ENCODE data around the gene TRMT44.

- no peak for TF ChIP-seq SNAI2 (CRISPR knock-in tag; IDR thresholded peaks at IDR 0.05)
- no peak for TF ChIP-seq ZNF70 (CRISPR knock-in tag; IDR thresholded peaks at IDR 0.05)
- TF ChIP-seq, protein P1, sequence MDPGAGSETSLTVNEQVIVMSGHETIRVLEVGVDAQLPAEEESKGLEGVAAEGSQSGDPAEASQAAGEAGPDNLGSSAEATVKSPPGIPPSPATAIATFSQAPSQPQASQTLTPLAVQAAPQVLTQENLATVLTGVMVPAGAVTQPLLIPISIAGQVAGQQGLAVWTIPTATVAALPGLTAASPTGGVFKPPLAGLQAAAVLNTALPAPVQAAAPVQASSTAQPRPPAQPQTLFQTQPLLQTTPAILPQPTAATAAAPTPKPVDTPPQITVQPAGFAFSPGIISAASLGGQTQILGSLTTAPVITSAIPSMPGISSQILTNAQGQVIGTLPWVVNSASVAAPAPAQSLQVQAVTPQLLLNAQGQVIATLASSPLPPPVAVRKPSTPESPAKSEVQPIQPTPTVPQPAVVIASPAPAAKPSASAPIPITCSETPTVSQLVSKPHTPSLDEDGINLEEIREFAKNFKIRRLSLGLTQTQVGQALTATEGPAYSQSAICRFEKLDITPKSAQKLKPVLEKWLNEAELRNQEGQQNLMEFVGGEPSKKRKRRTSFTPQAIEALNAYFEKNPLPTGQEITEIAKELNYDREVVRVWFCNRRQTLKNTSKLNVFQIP (CRISPR knock-in tag; IDR thresholded peaks at IDR 0.05; ENCODE audit: borderline replicate concordance, low read depth): no peak
- TF ChIP-seq TSHZ2 (CRISPR knock-in tag; IDR thresholded peaks at IDR 0.05): no peak
- TF ChIP-seq RARB (CRISPR knock-in tag; IDR thresholded peaks at IDR 0.05): no peak
- no peak for TF ChIP-seq ZNF565 (CRISPR knock-in tag; conservative IDR thresholded peaks at IDR 0.05; ENCODE audit: low read depth)
- TF ChIP-seq ESRRG (CRISPR knock-in tag; IDR thresholded peaks at IDR 0.05): no peak
These were observed 39.6 kb downstream of the TRMT44 start for GRCh38 chr4:8480221-8480620.
